IMR-90 (cell line): Measurements from ENCODE around the gene MATK. TPM values are rescaled to one million over a fixed set of nuclear protein-coding genes. Genes with fewer than 3 reads are reported as not detected.

ENCODE experiments used
- ATAC-seq: fragments of 200-7000 bp; cut with Tn5 transposase; 2 replicates; pipeline ENCODE4 v1.9.1; 2020; ENCODE audit warnings: low read depth, mild to moderate bottlenecking, moderate library complexity
- BruUV-seq: library from RNA; stranded (reverse); fragments of 400-500 nt; replicated peaks from 2 replicates; lab custom pipeline; 2021; lab: Mats Ljungman, UMichigan
- CTCF ChIA-PET: fragments of 300-600 bp; formaldehyde crosslinking; extraction: SDS; loops from one replicate; lab custom pipeline; 2021; ENCODE audit warnings: antibody characterized with exemption; lab: Yijun Ruan, JAX
- POLR2A ChIA-PET: fragments of 300-600 bp; sonication (Branson Sonifier 250); formaldehyde crosslinking; loops from one replicate; lab custom pipeline; 2022; ENCODE audit warnings: antibody characterized with exemption; ENCODE audit not compliant: unreplicated experiment; lab: Charles Lee
- DNase-seq: peaks from one replicate; pipeline ENCODE4 v3.0.0; 2013
- H2AFZ ChIP-seq: replicated peaks from 2 replicates; pipeline ENCODE3; 2013; ENCODE audit warnings: low read length, mild to moderate bottlenecking; ENCODE audit not compliant: poor library complexity
- H2AK5ac ChIP-seq: 2 replicates; pipeline ENCODE4 v1.6.1; 2013; ENCODE audit warnings: low read depth, low read length, inconsistent platforms
- H2AK9ac ChIP-seq: replicated peaks from 2 replicates; pipeline ENCODE3; 2013; ENCODE audit warnings: mild to moderate bottlenecking, low read depth, low read length, moderate library complexity; ENCODE audit not compliant: poor library complexity
- H2BK120ac ChIP-seq: 2 replicates; pipeline ENCODE4 v1.6.1; 2013; ENCODE audit warnings: low read depth, low read length, inconsistent platforms
- H2BK15ac ChIP-seq: 3 replicates; pipeline ENCODE4 v1.6.1; 2013; ENCODE audit warnings: low read depth, low read length, inconsistent platforms
- H2BK20ac ChIP-seq: 2 replicates; pipeline ENCODE4 v1.6.1; 2013; ENCODE audit warnings: low read depth, mild to moderate bottlenecking, inconsistent platforms, low read length, moderate library complexity
- H2BK5ac ChIP-seq: 2 replicates; pipeline ENCODE4 v1.6.1; 2013; ENCODE audit warnings: mild to moderate bottlenecking, low read depth, low read length, inconsistent platforms; ENCODE audit not compliant: poor library complexity, severe bottlenecking
- H3K14ac ChIP-seq: replicated peaks from 2 replicates; pipeline ENCODE4 v1.6.1; 2013; ENCODE audit warnings: low read depth, low read length, inconsistent platforms
- H3K18ac ChIP-seq: 2 replicates; pipeline ENCODE4 v1.6.1; 2013; ENCODE audit warnings: low read depth, low read length, control low read depth
- H3K23ac ChIP-seq: 2 replicates; pipeline ENCODE4 v1.6.1; 2013; ENCODE audit warnings: low read depth, low read length, inconsistent platforms
- H3K27ac ChIP-seq: 2 replicates; pipeline ENCODE4 v1.5.1; 2013; ENCODE audit warnings: mild to moderate bottlenecking, control low read depth, low read length; ENCODE audit not compliant: insufficient read depth
- H3K27me3 ChIP-seq: 2 replicates; pipeline ENCODE4 v1.6.1; 2013; ENCODE audit warnings: low read length; ENCODE audit not compliant: control insufficient read depth, insufficient read depth
- H3K36me3 ChIP-seq: 2 replicates; pipeline ENCODE4 v1.6.1; 2013; ENCODE audit warnings: low read length, mixed read lengths; ENCODE audit not compliant: control insufficient read depth, insufficient read depth
- H3K4ac ChIP-seq: 2 replicates; pipeline ENCODE4 v1.6.1; 2013; ENCODE audit warnings: low read depth, low read length, inconsistent platforms
- H3K4me1 ChIP-seq: 2 replicates; pipeline ENCODE4 v1.6.1; 2013; ENCODE audit warnings: low read length, mixed read lengths; ENCODE audit not compliant: control insufficient read depth, insufficient read depth
- H3K4me2 ChIP-seq: 2 replicates; pipeline ENCODE4 v1.6.1; 2013; ENCODE audit warnings: low read depth, mild to moderate bottlenecking, control low read depth, low read length, moderate library complexity
- H3K4me3 ChIP-seq: 2 replicates; pipeline ENCODE4 v1.5.1; 2013; ENCODE audit warnings: low read depth, mild to moderate bottlenecking, control low read depth, low read length, moderate library complexity; ENCODE audit not compliant: insufficient read depth
- H3K56ac ChIP-seq: 2 replicates; pipeline ENCODE4 v1.6.1; 2013; ENCODE audit warnings: low read length, inconsistent platforms; ENCODE audit not compliant: insufficient read depth; ENCODE audit errors: extremely low read depth
- H3K79me1 ChIP-seq, 2 experiments: 2 replicates each; pipeline ENCODE4 v1.6.1; 2013; ENCODE audit warnings: low read length in 2 of 2, inconsistent platforms in 1 of 2, low read depth in 1 of 2
- H3K9ac ChIP-seq: 2 replicates; pipeline ENCODE4 v1.6.1; 2013; ENCODE audit warnings: low read depth, low read length, control low read depth
- H3K9me1 ChIP-seq: 2 replicates; pipeline ENCODE4 v1.6.1; 2013; ENCODE audit warnings: low read length, inconsistent platforms; ENCODE audit not compliant: insufficient read depth
- H3K9me3 ChIP-seq: 2 replicates; pipeline ENCODE4 v1.6.1; 2013; ENCODE audit warnings: low read length; ENCODE audit not compliant: control insufficient read depth, insufficient read depth
- H4K20me1 ChIP-seq: 2 replicates; pipeline ENCODE4 v1.6.1; 2013; ENCODE audit warnings: low read length, inconsistent platforms; ENCODE audit not compliant: insufficient read depth
- H4K5ac ChIP-seq: 2 replicates; pipeline ENCODE4 v1.6.1; 2013; ENCODE audit warnings: mild to moderate bottlenecking, low read depth, low read length, control low read depth
- H4K8ac ChIP-seq, 2 experiments: 2 replicates each; pipeline ENCODE4 v1.6.1; 2013; ENCODE audit warnings: low read depth in 2 of 2, low read length in 2 of 2, control low read depth in 1 of 2, inconsistent platforms in 1 of 2
- H4K91ac ChIP-seq: 2 replicates; pipeline ENCODE4 v1.6.1; 2013; ENCODE audit warnings: low read depth, low read length, inconsistent platforms; ENCODE audit not compliant: insufficient read depth
- BHLHE40 ChIP-seq: fragments of 150-350 bp; IDR thresholded peaks from 2 replicates; pipeline ENCODE4 v1.6.1; 2016; ENCODE audit warnings: mild to moderate bottlenecking, low read depth, low read length
- CEBPB ChIP-seq: IDR thresholded peaks from 2 replicates; pipeline ENCODE4 v1.6.1; 2012; ENCODE audit warnings: low read depth, low read length, improper control_type of control experiment
- CHD1 ChIP-seq: IDR thresholded peaks from 2 replicates; pipeline ENCODE4 v1.6.1; 2012; ENCODE audit warnings: low read depth, low read length, improper control_type of control experiment
- CTCF ChIP-seq: conservative IDR thresholded peaks from 2 replicates; pipeline ENCODE4 v1.5.1; 2012; ENCODE audit warnings: mild to moderate bottlenecking, low read depth, low read length, improper control_type of control experiment
- ELK1 ChIP-seq: fragments of 150-350 bp; IDR thresholded peaks from 2 replicates; pipeline ENCODE4 v1.6.1; 2016; ENCODE audit warnings: low read depth, mild to moderate bottlenecking, low read length, moderate library complexity, borderline replicate concordance
- FOS ChIP-seq: fragments of 150-350 bp; IDR thresholded peaks from 2 replicates; pipeline ENCODE4 v1.6.1; 2016; ENCODE audit warnings: low read depth, low read length
- MAFK ChIP-seq: IDR thresholded peaks from 2 replicates; pipeline ENCODE4 v1.6.1; 2012; ENCODE audit warnings: low read depth, low read length, improper control_type of control experiment
- MAZ ChIP-seq: IDR thresholded peaks from 2 replicates; pipeline ENCODE4 v1.6.1; 2012; ENCODE audit warnings: low read depth, mild to moderate bottlenecking, low read length, improper control_type of control experiment, moderate library complexity, borderline replicate concordance
- MXI1 ChIP-seq: IDR thresholded peaks from 2 replicates; pipeline ENCODE4 v1.6.1; 2012; ENCODE audit warnings: low read depth, mild to moderate bottlenecking, low read length, moderate library complexity, borderline replicate concordance
- NFE2L2 ChIP-seq: fragments of 150-350 bp; IDR thresholded peaks from 2 replicates; pipeline ENCODE4 v1.6.1; 2016; ENCODE audit warnings: low read depth, mild to moderate bottlenecking, low read length
- POLR2A ChIP-seq: IDR thresholded peaks from 2 replicates; pipeline ENCODE4 v1.6.1; 2012; ENCODE audit warnings: mild to moderate bottlenecking, low read depth, low read length
- RAD21 ChIP-seq: IDR thresholded peaks from 2 replicates; pipeline ENCODE4 v1.6.1; 2012; ENCODE audit warnings: low read length, improper control_type of control experiment
- RCOR1 ChIP-seq: IDR thresholded peaks from 2 replicates; pipeline ENCODE4 v1.6.1; 2012; ENCODE audit warnings: mild to moderate bottlenecking, low read length, improper control_type of control experiment; ENCODE audit not compliant: insufficient replicate concordance
- RFX5 ChIP-seq: IDR thresholded peaks from 2 replicates; pipeline ENCODE4 v1.8.0; 2012; ENCODE audit warnings: low read depth, mild to moderate bottlenecking, low read length, moderate library complexity
- SMC3 ChIP-seq: fragments of 150-350 bp; IDR thresholded peaks from 2 replicates; pipeline ENCODE4 v1.6.1; 2016; ENCODE audit warnings: low read depth, mild to moderate bottlenecking, antibody characterized with exemption, low read length, moderate library complexity
- USF2 ChIP-seq: fragments of 150-350 bp; IDR thresholded peaks from 2 replicates; pipeline ENCODE4 v1.6.1; 2017; ENCODE audit warnings: mild to moderate bottlenecking, antibody characterized with exemption, low read length, low read depth
- WGBS, 2 experiments: methylation state at CpG; one replicate each; pipeline versions ENCODE4 v1.1.5 to v1.1.7; 2013; ENCODE audit warnings: missing lambda C conversion rate in 2 of 2; ENCODE audit not compliant: insufficient read length in 1 of 2; ENCODE audit errors: extremely low coverage in 2 of 2; 5-methylcytosine and 5-hydroxymethylcytosine counted together
- dilution Hi-C: fragments of 300-500 bp; cut with HindIII; formaldehyde crosslinking; loops from one replicate; pipeline ENCODE4 v1.14.3; 2018; ENCODE audit warnings: low sequenced_read_pairs; ENCODE audit not compliant: unreplicated experiment
- in situ Hi-C: fragments of 300-500 bp; cut with MboI; formaldehyde crosslinking; loops from 3 replicates; pipeline ENCODE4 v1.14.3; 2019; ENCODE audit warnings: low sequenced_read_pairs, inconsistent platforms, mixed read lengths
- intact Hi-C: fragments of 100-400 bp; cut with micrococcal nuclease; formaldehyde crosslinking; loops from 2 replicates; pipeline ENCODE4 v1.10.0; 2022
- polyA plus RNA-seq, 3 experiments: library from polyadenylated mRNA; depleted of rRNA; stranded (reverse); fragments of >200 nt; gene quantifications; 2 replicates each; pipeline ENCODE4 v1.2.3, GENCODE V29; 2012; ENCODE audit warnings: low replicate concordance in 1 of 3
- total RNA-seq: library from RNA; depleted of rRNA; stranded (reverse); fragments of >200 nt; gene quantifications from 2 replicates; pipeline ENCODE4 v1.2.3, GENCODE V29; 2012

The MATK gene
- total and polyA plus RNA-seq, 2 of the 4 experiments (the other 2 are of a cell fraction): not detected

- no peak overlapping the region for H2AK9ac ChIP-seq
- no peak overlapping the region for H3K4me2 ChIP-seq
- no peak overlapping the region for H3K18ac ChIP-seq
- ChIA-PET POLR2A (no interaction called here), CTCF (no interaction called here)
- 59% methylated on average over 7 of the region's 20 CpGs; no CpG with 5 or more reads in 1 of the 2 experiments for WGBS, 2 experiments
- no peak overlapping the region for H3K9ac ChIP-seq
- H3K36me3 ChIP-seq: no peaks in the 10 kb centered on the region
- H3K9me3 ChIP-seq: no peaks in the 10 kb centered on the region; the same call in 1 of the 2 replicates
- no peaks in the 10 kb centered on the region for H3K4me1 ChIP-seq
- H2AFZ ChIP-seq: no peak overlapping the region
- no peak overlapping the region for H4K8ac ChIP-seq
- dilution Hi-C loops (no loop called here), intact Hi-C loops (no loop called here), in situ Hi-C loops (no loop called here)
- ATAC-seq: no peak
- TF ChIP-seq RFX5: no peak
- TF ChIP-seq NFE2L2: no peak
- no peak for TF ChIP-seq MAZ
- no peak for TF ChIP-seq CHD1
- no peak for TF ChIP-seq CEBPB
- no peak for TF ChIP-seq FOS
- no peak for TF ChIP-seq RAD21
- no peak for TF ChIP-seq ELK1
- TF ChIP-seq MAFK: no peak
- TF ChIP-seq POLR2A: no peak
- TF ChIP-seq USF2: no peak
- TF ChIP-seq CTCF: no peak
- no peak for TF ChIP-seq BHLHE40
- TF ChIP-seq SMC3: no peak
- no peak for TF ChIP-seq RCOR1
- no peak for TF ChIP-seq MXI1
- no peaks in the 10 kb centered on the region for H4K20me1 ChIP-seq
- peaks cover 8% of the 10 kb centered on the region; the same call in 1 of the 2 replicates for H3K9me1 ChIP-seq
- H3K4ac ChIP-seq: no peak overlapping the region
- no peak overlapping the region for H3K27ac ChIP-seq
- H2AK5ac ChIP-seq: no peak overlapping the region
- H3K56ac ChIP-seq: no peak overlapping the region
- no peak overlapping the region for H3K23ac ChIP-seq
- H3K4me3 ChIP-seq: no peak overlapping the region
- H2BK5ac ChIP-seq: no peak overlapping the region
- peaks cover 11% of the 10 kb centered on the region for H3K27me3 ChIP-seq
- H4K91ac ChIP-seq: no peak overlapping the region
- no TSS peak for BruUV-seq
- no peak overlapping the region for H2BK20ac ChIP-seq
- no peaks in the 10 kb centered on the region for H3K79me1 ChIP-seq
- no peak overlapping the region for H2BK120ac ChIP-seq
- no peak overlapping the region for H3K14ac ChIP-seq
- no peak overlapping the region for H2BK15ac ChIP-seq
- H4K5ac ChIP-seq: no peak overlapping the region
- no peak for DNase-seq
Observed at GRCh38 chr19:3733549-3734309, 52.5 kb downstream of the MATK start.
